Activated naive CD4-positive, alpha-beta T cell treated with Interleukin-2 at 50 U/mL for 16 hours (primary cell): ENCODE data around the gene CAPNS2.
"Not testable (repeated sequence)": the region's sequence is repeated elsewhere in the genome, so short reads cannot be mapped to it uniquely, and the experiment has no call there.

Experiments used
- DNase-seq: peaks from one replicate; pipeline ENCODE4 v3.0.0-alpha.2; 2020

The CAPNS2 gene

DNA sequence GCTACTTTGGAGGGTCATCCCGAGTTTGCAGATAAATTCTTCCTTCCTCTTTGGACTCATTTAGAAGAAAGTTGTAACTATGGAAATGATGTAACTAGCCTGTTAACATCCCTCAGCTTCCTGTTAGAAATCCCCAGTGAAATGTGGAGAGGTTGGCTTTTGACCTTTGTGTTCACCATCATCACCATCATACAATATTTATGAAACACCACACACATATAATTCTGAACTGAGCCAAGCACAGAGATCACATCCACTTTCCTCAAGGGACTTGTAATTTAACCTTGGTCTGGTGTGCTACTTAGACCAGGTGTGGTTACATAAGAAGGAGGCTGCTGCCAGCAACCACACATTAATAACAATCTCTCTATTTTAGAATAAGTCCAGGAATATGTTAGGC, 2.5 kb downstream of the CAPNS2 start:
- no peak for DNase-seq

DNA sequence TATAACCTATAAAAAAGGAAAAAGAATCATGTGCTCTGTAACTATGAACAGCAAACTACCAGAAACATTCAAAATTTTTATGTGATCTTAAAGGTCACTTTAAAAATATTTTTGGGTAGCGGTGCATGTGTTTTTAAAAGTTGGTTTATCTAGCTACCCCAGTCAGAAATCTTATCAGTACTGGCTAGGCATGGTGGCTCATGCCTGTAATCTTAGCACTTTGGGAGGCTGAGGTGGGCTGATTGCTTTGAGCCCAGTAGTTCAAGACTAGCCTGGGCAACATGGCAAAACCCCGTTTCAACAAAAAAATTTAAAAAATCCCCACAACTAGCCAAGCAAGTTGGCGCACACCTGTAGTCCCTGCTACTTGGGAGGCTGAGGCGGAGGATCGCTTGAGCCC, 3.7 kb downstream of the CAPNS2 start:
- no peak for DNase-seq

DNA sequence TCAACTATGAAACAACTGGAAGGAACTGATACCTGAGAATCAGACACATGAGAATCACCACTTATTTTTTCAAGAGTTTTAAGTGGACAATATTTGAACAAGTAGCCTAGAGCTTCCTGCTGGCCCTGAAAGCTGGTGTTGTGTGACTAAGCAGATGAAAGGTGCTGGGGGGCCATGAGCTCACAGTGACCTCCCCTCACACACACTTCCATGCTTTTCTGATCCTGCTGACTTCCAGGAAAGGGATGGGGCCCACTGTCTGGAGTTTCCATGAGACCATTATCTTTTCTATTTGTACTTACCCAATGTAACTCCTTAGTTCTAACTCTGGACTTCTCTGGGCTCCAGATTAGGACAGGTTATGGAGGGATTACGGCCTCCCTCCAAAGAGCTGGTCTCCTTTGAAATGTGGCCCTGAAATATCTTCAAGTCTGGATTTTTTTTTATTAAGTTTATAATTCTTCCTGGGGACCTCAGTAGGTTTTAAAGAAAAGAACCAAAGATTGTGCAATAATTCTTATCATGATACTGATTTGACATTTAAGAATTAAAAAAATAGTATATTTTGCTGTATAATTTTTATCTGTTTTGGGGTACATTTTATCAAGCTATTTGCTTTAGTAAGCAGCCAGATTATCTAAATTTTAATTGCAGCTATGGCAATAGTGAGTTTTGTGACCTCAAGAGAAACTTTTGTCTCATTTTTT, 4.9 kb downstream of the CAPNS2 start:
- DNase-seq: no peak

DNA sequence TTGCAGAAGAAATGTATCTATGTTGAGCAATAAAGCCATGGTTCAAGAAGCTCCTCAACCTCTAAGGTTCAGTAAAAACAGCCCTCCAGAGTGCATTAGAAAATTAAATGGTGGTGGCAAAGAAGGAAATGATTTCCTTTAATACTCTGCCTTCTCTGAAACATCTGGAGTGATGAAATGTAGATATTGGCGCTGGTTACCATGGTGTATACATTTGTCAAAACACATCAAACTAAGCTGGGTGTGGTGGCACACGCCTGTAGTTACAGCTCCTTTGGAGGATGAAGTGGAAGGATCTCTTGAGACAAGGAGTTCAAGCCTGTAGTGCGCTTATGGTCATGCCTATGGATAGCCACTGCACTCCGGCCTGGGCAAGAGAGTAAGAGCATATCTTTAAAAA, 6.0 kb downstream of the CAPNS2 start:
- DNase-seq: no peak

DNA sequence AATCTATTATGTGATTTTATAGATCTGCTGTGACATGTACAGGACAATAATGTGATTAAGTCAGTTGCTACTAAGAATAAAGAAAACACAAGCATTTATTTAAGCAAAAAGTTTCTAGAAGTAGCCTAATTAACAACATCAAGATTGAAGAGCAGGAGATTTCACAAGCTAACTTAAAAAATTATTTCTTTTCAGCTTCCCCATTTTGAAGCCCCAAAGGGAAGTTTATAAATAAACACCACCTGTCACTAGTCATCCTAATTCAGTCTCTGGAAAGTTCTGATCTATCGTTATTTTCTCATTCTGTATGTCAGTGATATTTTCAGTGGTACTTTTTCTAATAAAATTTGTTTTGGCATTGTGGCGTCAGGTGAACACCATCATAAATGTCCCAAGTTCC, 8.3 kb downstream of the CAPNS2 start:
- DNase-seq: no peak

GRCh38 chr16:55575496-55575895, 9.0 kb downstream of the CAPNS2 start:
- no peak for DNase-seq

- DNase-seq: no peak
These were observed 9.9 kb downstream of the CAPNS2 start for GRCh38 chr16:55576384-55576783.

DNA sequence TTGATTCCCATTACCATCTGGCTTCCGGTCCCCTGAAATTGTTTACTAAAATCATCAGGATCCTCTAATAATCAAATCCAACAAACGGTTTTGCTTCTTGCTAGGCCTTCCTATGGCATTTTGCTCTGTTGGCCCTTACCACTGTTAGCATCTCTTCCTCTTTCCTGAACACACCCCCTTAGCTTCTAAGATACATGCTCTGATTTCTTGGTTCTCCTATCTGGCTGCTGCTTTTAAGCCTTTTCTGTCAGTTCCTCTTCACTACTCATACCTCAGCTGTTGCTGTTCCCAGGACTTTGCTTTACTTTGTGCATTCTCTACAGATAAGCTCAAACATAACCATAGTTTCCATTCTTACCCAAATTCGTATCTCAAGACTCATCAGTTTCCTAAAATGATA, 11.4 kb downstream of the CAPNS2 start:
- DNase-seq: no peak

DNA sequence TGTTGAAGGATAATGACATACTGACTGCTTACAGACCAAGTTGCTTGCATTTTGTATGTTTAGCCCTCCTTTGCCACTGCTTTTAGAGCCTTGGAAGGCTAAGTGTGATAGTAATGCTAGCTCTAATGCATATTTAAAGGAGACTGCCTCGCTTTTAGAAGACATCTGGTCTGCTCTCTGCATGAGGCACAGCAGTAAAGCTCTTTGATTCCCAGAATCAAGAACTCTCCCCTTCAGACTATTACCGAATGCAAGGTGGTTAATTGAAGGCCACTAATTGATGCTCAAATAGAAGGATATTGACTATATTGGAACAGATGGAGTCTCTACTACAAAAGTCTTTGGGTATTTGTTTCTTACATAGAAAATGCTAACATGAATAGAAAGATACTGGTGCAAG, 19.1 kb downstream of the CAPNS2 start:
- DNase-seq: no peak

DNA sequence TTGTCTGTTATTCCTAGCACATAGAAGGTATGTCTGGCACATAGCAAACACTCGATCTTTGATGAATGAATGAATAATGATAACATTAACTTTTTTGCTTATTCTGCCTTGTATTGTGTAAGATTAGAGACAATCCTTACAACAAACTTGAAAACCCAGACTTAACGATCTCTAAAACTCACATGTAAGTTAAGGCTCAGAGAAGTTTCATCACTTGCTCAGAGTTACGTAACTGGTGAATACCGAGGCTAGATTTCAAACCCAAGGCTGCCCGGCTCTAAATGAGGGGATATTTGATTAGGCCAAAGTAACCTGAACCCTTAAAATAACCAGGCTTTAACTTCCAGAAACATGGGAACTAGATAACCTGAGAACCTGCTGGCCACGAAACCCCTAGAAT, 22.3 kb downstream of the CAPNS2 start:
- DNase-seq: no peak

DNA sequence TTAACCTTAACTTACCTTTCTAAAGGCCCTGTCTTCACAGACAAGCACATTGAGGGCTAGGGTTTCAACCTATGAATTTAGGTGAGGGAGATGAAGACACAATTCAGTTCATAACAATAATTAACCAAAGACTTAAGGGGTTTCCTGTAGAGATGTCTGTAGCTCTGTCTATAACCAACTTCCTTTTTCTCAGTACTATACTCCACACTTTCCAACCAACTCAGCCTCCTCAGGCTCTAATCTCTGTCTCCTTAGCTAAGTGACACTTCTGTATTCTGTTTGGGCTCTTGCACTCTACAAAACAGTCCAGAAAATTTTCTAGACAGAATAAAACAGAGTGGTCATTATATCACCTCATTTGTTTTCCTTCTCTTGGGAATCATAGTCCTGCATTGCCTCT, 25.8 kb downstream of the CAPNS2 start:
- no peak for DNase-seq

GRCh38 chr16:55597928-55598327, 31.4 kb downstream of the CAPNS2 start:
- no peak for DNase-seq

DNA sequence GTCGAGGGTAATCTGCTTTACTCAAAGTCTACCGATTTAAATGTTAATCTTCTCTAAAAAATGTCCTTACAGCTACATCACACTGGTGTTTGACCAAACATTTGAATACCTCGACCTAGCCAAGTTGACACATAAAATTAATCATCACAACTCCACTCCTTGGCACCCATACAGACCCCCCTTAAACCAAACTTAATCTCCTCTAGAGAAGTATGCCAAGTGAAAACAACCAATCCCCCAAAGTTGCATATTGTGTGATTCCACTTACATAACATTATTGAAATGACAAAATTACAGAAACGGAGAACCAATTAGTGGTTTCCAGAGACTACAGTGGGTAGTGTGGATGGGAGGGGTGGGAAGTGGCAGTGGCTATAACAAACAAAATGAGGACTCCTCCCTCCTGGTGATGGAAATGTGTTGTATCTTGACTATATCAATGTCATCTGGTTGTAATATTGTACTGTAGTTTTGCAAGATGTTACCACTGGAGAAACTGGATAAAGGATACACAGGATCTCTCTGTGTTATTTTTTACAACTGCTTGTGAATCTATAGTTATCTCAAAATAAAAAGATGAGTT, 39.4 kb downstream of the CAPNS2 start:
- no peak for DNase-seq

- no peak for DNase-seq
These were observed 47.3 kb downstream of the CAPNS2 start for GRCh38 chr16:55613613-55614335.

DNA sequence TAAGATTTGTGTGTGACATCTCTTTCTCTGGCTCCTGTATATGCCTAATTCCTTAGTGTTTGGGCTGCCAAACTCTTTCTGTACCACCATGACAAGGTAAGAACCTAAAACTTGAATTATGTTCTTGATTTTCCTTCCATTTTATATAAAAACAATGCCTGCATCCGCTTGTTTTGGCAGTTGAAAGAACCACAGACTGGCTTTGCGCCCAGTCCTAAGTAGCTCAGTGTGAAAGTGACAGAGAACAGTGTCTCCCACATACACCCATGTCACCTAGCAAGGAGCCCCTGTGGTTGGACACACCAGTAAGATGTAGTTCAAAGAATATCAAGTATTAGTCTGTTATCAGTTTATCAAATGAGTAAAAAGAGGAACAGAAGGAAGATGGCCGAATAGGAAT, 48.6 kb downstream of the CAPNS2 start:
- DNase-seq: no peak

DNA sequence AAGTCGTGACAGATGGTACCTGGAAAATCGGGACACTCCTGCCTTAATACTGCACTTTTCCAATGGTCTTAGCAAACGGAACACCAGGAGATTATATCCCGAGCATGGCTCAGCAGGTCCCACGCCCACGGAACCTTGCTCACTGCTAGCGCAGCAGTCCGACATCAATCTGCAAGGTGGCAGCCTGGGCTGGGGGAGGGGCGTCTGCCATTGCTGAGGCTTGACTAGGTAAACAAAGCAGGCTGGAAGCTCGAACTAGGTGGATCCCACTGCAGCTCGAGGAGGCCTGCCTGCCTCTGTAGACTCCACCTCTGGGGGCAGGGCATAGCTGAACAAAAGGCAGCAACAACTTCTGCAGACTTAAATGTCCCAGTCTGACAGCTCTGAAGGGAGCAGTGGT, 49.2 kb downstream of the CAPNS2 start:
- not testable (repeated sequence) for DNase-seq
